GM18519 (cell line): ENCODE results near the gene TNPO3.

Experiments
- ATAC-seq: cut with Tn5 transposase; IDR thresholded peaks from one replicate; pipeline ENCODE4 v1.9.1; 2021; ENCODE audit warnings: mild to moderate bottlenecking, moderate library complexity; ENCODE audit not compliant: unreplicated experiment, low FRiP score

The TNPO3 gene

GRCh38 chr7:128912281-128912680 lies 142.6 kb downstream of the TNPO3 start:
- no peak for ATAC-seq

- ATAC-seq: no peak
These were observed 143.4 kb downstream of the TNPO3 start for GRCh38 chr7:128911423-128912031.

- ATAC-seq: no peak
These were observed 144.4 kb downstream of the TNPO3 start, which contains the start of gene KCP for GRCh38 chr7:128910569-128910945. KCP (minus strand) TSS chr7:128910709; CDS start chr7:128910676, 33 bp downstream.

GRCh38 chr7:128909625-128910568 lies 145.0 kb downstream of the TNPO3 start:
- ATAC-seq: no peak

- no peak for ATAC-seq
These were observed 145.9 kb downstream of the TNPO3 start for GRCh38 chr7:128908750-128909624.

GRCh38 chr7:128906766-128907559 lies 147.9 kb downstream of the TNPO3 start:
- ATAC-seq: no peak

GRCh38 chr7:128906001-128906765 lies 148.7 kb downstream of the TNPO3 start:
- no peak for ATAC-seq

- peak; percentile 56 for ATAC-seq
These were observed 150.3 kb downstream of the TNPO3 start for GRCh38 chr7:128904381-128905197.
